K562 (cell line): ENCODE data around the gene CD22. TPM values are rescaled to one million over a fixed set of nuclear protein-coding genes. Genes with fewer than 3 reads are reported as not detected.

Experiments used
- CTBP1 ChIP-seq: fragments of 450-650 bp; IDR thresholded peaks from 2 replicates; pipeline ENCODE4 v1.6.1; 2016; ENCODE audit warnings: borderline replicate concordance
- EHMT2 ChIP-seq: fragments of 450-650 bp; IDR thresholded peaks from 2 replicates; pipeline ENCODE4 v1.6.1; 2018; ENCODE audit warnings: antibody characterized with exemption
- ELF4 ChIP-seq: fragments of 450-650 bp; formaldehyde crosslinking; IDR thresholded peaks from 2 replicates; pipeline ENCODE4 v1.4.0; 2022; ENCODE audit warnings: missing genetic modification characterization
- RBM25 ChIP-seq: fragments of 200-400 bp; formaldehyde crosslinking; IDR thresholded peaks from 2 replicates; pipeline ENCODE4 v1.6.1; 2018; ENCODE audit warnings: low read length, low read depth, moderate library complexity; ENCODE audit not compliant: severe bottlenecking
- polyA plus RNA-seq, 8 experiments: library from polyadenylated mRNA; depleted of rRNA in 4 of 8; stranded (reverse) in 5 of 8; unstranded in 3 of 8; fragments of >200 nt; fragmentation: Nextera tagmentation in 2 of 8; fragmentation: Illumina TruSeq in 1 of 8; extraction: Ambion mirVana in 2 of 8; extraction: Trizol in 1 of 8; gene quantifications; 2 replicates each; pipeline versions ENCODE4 v1.2.1 to v1.2.3, GENCODE V29; 2011 to 2014; ENCODE audit warnings: inconsistent platforms in 1 of 8, missing spikeins in 1 of 8
- total RNA-seq, 7 experiments: library from RNA; depleted of rRNA in 6 of 7; stranded (reverse); fragments of >200 nt in 6 of 7; fragmentation: Illumina TruSeq in 2 of 7; extraction: Trizol in 2 of 7; gene quantifications; 2 replicates each; pipeline versions ENCODE4 v1.2.1 to v1.2.3, GENCODE V29; 2011 to 2021; ENCODE audit warnings: low replicate concordance in 1 of 7
- TF ChIP-seq, protein P1 (sequence below): fragments of 450-650 bp; IDR thresholded peaks from 2 replicates; pipeline ENCODE4 v1.6.1; 2017; ENCODE audit warnings: antibody characterized with exemption, mild to moderate bottlenecking
- TF ChIP-seq, protein P2 (sequence below): fragments of 450-650 bp; IDR thresholded peaks from 2 replicates; pipeline ENCODE4 v1.6.1; 2016; ENCODE audit warnings: mild to moderate bottlenecking, moderate library complexity
- TF ChIP-seq, protein P3 (sequence below): fragments of 450-650 bp; IDR thresholded peaks from 2 replicates; pipeline ENCODE4 v1.6.1; 2014; ENCODE audit warnings: low read depth, mild to moderate bottlenecking, moderate library complexity, borderline replicate concordance
- TF ChIP-seq, protein P4 (sequence below): fragments of 450-650 bp; conservative IDR thresholded peaks from 2 replicates; pipeline ENCODE4 v1.6.1; 2016; ENCODE audit warnings: missing genetic modification characterization, low read depth, mild to moderate bottlenecking, missing compliant biosample characterization, moderate library complexity

Gene CD22
- total and polyA plus RNA-seq, 9 of the 15 experiments (the other 6 are each of a cell fraction or from before 2014, with no cell fraction given) = 0.29 to 5.0 (median 3.5) TPM

DNA sequence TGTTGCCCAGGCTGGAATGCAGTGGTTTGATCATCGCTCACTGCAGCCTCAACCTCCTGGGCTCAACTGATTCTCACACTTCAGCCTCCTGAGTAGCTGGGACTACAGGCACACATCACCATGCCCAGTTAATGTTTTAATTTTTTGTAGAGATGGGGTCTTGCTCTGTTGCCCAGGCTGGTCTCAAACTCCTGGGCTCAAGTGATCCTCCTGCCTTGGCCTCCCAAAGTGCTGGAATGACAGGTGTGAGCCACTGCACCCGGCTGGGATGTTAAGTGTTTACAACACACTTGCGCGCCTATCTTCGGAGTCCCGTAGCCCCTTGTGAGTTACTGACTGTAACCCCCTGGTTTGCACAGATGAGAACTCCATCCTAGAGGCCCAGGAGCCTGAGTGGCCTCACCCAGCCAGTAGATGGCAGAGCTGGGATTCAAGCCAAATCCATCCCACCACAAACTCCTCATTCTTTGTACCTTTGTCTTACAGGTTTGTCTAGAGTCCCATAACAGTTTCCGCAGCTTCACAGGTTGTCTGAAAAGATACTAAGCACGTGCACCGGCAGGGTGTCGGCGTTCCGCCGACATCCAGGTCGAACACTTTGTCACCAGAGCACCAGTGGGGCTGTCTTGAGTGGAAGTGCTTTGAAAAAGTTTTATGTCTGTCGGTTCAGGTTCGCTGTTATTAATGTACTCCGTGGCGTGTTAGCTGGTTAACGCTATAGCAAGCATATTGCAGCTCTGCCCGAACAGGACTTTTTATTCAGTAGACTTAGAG lies 22.3 kb upstream of the CD22 start (continued):
- TF ChIP-seq, protein P1, sequence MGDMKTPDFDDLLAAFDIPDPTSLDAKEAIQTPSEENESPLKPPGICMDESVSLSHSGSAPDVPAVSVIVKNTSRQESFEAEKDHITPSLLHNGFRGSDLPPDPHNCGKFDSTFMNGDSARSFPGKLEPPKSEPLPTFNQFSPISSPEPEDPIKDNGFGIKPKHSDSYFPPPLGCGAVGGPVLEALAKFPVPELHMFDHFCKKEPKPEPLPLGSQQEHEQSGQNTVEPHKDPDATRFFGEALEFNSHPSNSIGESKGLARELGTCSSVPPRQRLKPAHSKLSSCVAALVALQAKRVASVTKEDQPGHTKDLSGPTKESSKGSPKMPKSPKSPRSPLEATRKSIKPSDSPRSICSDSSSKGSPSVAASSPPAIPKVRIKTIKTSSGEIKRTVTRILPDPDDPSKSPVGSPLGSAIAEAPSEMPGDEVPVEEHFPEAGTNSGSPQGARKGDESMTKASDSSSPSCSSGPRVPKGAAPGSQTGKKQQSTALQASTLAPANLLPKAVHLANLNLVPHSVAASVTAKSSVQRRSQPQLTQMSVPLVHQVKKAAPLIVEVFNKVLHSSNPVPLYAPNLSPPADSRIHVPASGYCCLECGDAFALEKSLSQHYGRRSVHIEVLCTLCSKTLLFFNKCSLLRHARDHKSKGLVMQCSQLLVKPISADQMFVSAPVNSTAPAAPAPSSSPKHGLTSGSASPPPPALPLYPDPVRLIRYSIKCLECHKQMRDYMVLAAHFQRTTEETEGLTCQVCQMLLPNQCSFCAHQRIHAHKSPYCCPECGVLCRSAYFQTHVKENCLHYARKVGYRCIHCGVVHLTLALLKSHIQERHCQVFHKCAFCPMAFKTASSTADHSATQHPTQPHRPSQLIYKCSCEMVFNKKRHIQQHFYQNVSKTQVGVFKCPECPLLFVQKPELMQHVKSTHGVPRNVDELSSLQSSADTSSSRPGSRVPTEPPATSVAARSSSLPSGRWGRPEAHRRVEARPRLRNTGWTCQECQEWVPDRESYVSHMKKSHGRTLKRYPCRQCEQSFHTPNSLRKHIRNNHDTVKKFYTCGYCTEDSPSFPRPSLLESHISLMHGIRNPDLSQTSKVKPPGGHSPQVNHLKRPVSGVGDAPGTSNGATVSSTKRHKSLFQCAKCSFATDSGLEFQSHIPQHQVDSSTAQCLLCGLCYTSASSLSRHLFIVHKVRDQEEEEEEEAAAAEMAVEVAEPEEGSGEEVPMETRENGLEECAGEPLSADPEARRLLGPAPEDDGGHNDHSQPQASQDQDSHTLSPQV = peak; percentile 94
- TF ChIP-seq ELF4 (CRISPR knock-in tag) (no peak), CTBP1 (peak; percentile 39; the same call in 1 of the 2 replicates), EHMT2 (no peak), RBM25 (peak; percentile 78)
- TF ChIP-seq, protein P2, sequence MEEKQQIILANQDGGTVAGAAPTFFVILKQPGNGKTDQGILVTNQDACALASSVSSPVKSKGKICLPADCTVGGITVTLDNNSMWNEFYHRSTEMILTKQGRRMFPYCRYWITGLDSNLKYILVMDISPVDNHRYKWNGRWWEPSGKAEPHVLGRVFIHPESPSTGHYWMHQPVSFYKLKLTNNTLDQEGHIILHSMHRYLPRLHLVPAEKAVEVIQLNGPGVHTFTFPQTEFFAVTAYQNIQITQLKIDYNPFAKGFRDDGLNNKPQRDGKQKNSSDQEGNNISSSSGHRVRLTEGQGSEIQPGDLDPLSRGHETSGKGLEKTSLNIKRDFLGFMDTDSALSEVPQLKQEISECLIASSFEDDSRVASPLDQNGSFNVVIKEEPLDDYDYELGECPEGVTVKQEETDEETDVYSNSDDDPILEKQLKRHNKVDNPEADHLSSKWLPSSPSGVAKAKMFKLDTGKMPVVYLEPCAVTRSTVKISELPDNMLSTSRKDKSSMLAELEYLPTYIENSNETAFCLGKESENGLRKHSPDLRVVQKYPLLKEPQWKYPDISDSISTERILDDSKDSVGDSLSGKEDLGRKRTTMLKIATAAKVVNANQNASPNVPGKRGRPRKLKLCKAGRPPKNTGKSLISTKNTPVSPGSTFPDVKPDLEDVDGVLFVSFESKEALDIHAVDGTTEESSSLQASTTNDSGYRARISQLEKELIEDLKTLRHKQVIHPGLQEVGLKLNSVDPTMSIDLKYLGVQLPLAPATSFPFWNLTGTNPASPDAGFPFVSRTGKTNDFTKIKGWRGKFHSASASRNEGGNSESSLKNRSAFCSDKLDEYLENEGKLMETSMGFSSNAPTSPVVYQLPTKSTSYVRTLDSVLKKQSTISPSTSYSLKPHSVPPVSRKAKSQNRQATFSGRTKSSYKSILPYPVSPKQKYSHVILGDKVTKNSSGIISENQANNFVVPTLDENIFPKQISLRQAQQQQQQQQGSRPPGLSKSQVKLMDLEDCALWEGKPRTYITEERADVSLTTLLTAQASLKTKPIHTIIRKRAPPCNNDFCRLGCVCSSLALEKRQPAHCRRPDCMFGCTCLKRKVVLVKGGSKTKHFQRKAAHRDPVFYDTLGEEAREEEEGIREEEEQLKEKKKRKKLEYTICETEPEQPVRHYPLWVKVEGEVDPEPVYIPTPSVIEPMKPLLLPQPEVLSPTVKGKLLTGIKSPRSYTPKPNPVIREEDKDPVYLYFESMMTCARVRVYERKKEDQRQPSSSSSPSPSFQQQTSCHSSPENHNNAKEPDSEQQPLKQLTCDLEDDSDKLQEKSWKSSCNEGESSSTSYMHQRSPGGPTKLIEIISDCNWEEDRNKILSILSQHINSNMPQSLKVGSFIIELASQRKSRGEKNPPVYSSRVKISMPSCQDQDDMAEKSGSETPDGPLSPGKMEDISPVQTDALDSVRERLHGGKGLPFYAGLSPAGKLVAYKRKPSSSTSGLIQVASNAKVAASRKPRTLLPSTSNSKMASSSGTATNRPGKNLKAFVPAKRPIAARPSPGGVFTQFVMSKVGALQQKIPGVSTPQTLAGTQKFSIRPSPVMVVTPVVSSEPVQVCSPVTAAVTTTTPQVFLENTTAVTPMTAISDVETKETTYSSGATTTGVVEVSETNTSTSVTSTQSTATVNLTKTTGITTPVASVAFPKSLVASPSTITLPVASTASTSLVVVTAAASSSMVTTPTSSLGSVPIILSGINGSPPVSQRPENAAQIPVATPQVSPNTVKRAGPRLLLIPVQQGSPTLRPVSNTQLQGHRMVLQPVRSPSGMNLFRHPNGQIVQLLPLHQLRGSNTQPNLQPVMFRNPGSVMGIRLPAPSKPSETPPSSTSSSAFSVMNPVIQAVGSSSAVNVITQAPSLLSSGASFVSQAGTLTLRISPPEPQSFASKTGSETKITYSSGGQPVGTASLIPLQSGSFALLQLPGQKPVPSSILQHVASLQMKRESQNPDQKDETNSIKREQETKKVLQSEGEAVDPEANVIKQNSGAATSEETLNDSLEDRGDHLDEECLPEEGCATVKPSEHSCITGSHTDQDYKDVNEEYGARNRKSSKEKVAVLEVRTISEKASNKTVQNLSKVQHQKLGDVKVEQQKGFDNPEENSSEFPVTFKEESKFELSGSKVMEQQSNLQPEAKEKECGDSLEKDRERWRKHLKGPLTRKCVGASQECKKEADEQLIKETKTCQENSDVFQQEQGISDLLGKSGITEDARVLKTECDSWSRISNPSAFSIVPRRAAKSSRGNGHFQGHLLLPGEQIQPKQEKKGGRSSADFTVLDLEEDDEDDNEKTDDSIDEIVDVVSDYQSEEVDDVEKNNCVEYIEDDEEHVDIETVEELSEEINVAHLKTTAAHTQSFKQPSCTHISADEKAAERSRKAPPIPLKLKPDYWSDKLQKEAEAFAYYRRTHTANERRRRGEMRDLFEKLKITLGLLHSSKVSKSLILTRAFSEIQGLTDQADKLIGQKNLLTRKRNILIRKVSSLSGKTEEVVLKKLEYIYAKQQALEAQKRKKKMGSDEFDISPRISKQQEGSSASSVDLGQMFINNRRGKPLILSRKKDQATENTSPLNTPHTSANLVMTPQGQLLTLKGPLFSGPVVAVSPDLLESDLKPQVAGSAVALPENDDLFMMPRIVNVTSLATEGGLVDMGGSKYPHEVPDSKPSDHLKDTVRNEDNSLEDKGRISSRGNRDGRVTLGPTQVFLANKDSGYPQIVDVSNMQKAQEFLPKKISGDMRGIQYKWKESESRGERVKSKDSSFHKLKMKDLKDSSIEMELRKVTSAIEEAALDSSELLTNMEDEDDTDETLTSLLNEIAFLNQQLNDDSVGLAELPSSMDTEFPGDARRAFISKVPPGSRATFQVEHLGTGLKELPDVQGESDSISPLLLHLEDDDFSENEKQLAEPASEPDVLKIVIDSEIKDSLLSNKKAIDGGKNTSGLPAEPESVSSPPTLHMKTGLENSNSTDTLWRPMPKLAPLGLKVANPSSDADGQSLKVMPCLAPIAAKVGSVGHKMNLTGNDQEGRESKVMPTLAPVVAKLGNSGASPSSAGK = peak; percentile 74
- TF ChIP-seq, protein P3, sequence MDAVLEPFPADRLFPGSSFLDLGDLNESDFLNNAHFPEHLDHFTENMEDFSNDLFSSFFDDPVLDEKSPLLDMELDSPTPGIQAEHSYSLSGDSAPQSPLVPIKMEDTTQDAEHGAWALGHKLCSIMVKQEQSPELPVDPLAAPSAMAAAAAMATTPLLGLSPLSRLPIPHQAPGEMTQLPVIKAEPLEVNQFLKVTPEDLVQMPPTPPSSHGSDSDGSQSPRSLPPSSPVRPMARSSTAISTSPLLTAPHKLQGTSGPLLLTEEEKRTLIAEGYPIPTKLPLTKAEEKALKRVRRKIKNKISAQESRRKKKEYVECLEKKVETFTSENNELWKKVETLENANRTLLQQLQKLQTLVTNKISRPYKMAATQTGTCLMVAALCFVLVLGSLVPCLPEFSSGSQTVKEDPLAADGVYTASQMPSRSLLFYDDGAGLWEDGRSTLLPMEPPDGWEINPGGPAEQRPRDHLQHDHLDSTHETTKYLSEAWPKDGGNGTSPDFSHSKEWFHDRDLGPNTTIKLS = no peak
- TF ChIP-seq, protein P4, sequence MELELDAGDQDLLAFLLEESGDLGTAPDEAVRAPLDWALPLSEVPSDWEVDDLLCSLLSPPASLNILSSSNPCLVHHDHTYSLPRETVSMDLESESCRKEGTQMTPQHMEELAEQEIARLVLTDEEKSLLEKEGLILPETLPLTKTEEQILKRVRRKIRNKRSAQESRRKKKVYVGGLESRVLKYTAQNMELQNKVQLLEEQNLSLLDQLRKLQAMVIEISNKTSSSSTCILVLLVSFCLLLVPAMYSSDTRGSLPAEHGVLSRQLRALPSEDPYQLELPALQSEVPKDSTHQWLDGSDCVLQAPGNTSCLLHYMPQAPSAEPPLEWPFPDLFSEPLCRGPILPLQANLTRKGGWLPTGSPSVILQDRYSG (tag) = peak; percentile 63; the same call in 1 of the 2 replicates
